ENCODE results near the gene PILRA. TPM values are rescaled to one million over a fixed set of nuclear protein-coding genes. Genes with fewer than 3 reads are reported as not detected.
"Not testable (repeated sequence)": the region's sequence is repeated elsewhere in the genome, so short reads cannot be mapped to it uniquely, and the experiment has no call there.

Gene PILRA
- total RNA-seq, 1 donor from 2014 or later: 36.9 TPM

GRCh38 chr7:100434297-100435144 is 61.2 kb downstream of the PILRA start:
- Histone ChIP-seq H3K4me3 (peak overlapping the region; percentile 82), H3K27me3 (no peaks in the 10 kb centered on the region), H3K27ac (peak overlapping the region; percentile 93), H3K4me1 (peaks cover 43% of the 10 kb centered on the region), H3K36me3 (peaks cover 28% of the 10 kb centered on the region), H3K9me3 (no peaks in the 10 kb centered on the region)
- intact Hi-C loops (cut with DNase I): no loop called here
- ATAC-seq (no peak), DNase-seq (no peak)
- TF ChIP-seq CTCF (IDR thresholded peaks at IDR 0.05): no peak

GRCh38 chr7:100435401-100436304 is 62.4 kb downstream of the PILRA start:
- peaks cover 28% of the 10 kb centered on the region for H3K36me3 ChIP-seq
- H3K27ac ChIP-seq: peak overlapping the region; percentile 93
- H3K27me3 ChIP-seq: no peaks in the 10 kb centered on the region
- H3K4me1 ChIP-seq: peaks cover 40% of the 10 kb centered on the region
- H3K9me3 ChIP-seq: no peaks in the 10 kb centered on the region
- intact Hi-C loops (cut with DNase I): no loop called here
- H3K4me3 ChIP-seq: peak overlapping the region; percentile 82
- TF ChIP-seq CTCF (IDR thresholded peaks at IDR 0.05): no peak
- ATAC-seq (peak; percentile 58), DNase-seq (peak; percentile 79)

GRCh38 chr7:100437150-100438100 is 64.1 kb downstream of the PILRA start:
- no peaks in the 10 kb centered on the region for H3K9me3 ChIP-seq
- DNase-seq (no peak), ATAC-seq (no peak)
- peaks cover 24% of the 10 kb centered on the region for H3K4me1 ChIP-seq
- peak overlapping the region; percentile 93 for H3K27ac ChIP-seq
- no peaks in the 10 kb centered on the region for H3K27me3 ChIP-seq
- intact Hi-C loops (cut with DNase I): no loop called here
- peaks cover 24% of the 10 kb centered on the region for H3K36me3 ChIP-seq
- TF ChIP-seq CTCF (IDR thresholded peaks at IDR 0.05): no peak
- H3K4me3 ChIP-seq: peak overlapping the region; percentile 82

- Histone ChIP-seq H3K4me3 (no peak overlapping the region), H3K9me3 (no peaks in the 10 kb centered on the region), H3K27me3 (no peaks in the 10 kb centered on the region), H3K4me1 (peaks cover 24% of the 10 kb centered on the region), H3K36me3 (peaks cover 17% of the 10 kb centered on the region), H3K27ac (no peak overlapping the region)
- TF ChIP-seq CTCF (IDR thresholded peaks at IDR 0.05): no peak
- intact Hi-C loops (cut with DNase I): no loop called here
- DNase-seq (no peak), ATAC-seq (no peak)
These were observed 64.9 kb downstream of the PILRA start for GRCh38 chr7:100438172-100438571.

- H3K27me3 ChIP-seq; H3K9me3 ChIP-seq; intact Hi-C loops (cut with DNase I); ATAC-seq; H3K27ac ChIP-seq; H3K4me3 ChIP-seq: not testable (repeated sequence)
- peak; percentile 7 for DNase-seq
- Histone ChIP-seq H3K4me1 (peaks cover 19% of the 10 kb centered on the region), H3K36me3 (peaks cover 12% of the 10 kb centered on the region)
These were observed 65.4 kb downstream of the PILRA start for GRCh38 chr7:100438731-100439130.

GRCh38 chr7:100439244-100439643 is 66.0 kb downstream of the PILRA start:
- intact Hi-C loops (cut with DNase I); H3K27me3 ChIP-seq; ATAC-seq; H3K4me3 ChIP-seq; H3K27ac ChIP-seq; H3K9me3 ChIP-seq; H3K36me3 ChIP-seq: not testable (repeated sequence)
- DNase-seq: peak; percentile 15
- peaks cover 16% of the 10 kb centered on the region for H3K4me1 ChIP-seq
